ENCODE data around the gene PTPRF.

PTPRF gene

DNA sequence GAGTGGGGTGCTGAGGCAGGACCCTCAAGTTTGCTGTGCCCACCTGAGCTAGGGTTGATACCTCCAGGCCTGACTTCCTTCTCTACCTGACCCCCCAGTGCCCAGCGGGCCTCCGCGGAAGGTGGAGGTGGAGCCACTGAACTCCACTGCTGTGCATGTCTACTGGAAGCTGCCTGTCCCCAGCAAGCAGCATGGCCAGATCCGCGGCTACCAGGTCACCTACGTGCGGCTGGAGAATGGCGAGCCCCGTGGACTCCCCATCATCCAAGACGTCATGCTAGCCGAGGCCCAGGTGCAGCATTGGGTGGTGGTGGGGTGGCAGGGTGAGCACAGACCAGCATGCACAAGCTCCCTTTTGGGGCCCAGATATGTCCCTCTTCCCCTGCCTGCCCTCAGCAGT lies 67.9 kb downstream of the PTPRF start:
- TF ChIP-seq SIN3A (IDR thresholded peaks at IDR 0.05; ENCODE audit: borderline replicate concordance, insufficient read depth, low read length) (no peak), POLR2AphosphoS5 (IDR thresholded peaks at IDR 0.05; ENCODE audit: low read depth, low read length) (no peak), FOXP2 (optimal IDR thresholded peaks at IDR 0.05; ENCODE audit: borderline replicate concordance, extremely low read depth, extremely low read length, insufficient read depth) (no peak), TAF1 (IDR thresholded peaks at IDR 0.05; ENCODE audit: borderline replicate concordance, insufficient read depth, low read length) (no peak)

DNA sequence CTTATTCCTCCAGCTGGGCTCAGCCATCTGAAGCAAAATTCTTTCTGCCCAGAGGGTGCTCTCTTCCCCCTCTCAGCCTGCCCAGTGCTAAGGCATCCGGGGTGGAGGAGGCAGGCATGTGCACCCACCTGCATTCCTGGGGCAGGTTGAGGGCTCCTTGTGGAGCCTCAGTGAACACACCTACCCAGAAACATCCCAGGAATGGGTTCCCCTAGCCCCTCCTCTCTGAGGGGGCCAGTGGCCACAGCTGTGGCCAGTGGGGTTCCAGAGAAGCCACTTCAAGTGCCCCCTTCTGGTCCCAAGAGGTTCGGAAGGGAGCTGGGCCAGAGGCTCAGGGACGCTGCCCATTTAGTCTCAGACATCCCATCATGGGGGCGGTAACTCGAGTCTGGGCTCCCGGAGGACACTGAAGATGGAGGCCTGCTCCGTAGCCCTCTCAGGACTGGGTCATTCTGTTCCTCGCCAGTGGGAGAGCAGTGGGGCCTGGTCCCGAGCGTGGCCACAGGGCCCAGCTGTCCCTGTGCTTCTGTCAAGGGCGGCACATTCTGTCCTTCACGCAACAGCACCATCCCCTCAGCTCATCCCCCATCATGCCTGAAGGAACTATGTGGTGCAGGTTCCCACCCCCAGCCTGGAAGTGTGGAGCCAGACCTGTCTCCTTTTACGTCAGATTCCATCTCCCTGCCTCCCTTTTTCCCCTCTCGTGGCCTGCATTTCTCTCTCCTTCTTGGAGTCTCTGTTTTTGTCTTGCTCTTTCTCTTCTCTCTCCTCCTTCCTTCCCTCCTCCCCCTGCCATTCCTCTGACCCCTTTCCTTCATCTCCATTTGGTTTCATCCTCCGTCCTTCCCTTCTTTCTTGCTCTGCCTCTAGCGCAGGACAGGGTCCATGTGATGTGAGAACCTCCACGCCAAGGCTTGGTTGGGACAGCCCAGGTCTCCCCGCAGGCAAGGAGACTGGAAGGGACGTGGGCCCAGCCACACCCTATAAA lies 69.6 kb downstream of the PTPRF start:
- TF ChIP-seq, protein P1, sequence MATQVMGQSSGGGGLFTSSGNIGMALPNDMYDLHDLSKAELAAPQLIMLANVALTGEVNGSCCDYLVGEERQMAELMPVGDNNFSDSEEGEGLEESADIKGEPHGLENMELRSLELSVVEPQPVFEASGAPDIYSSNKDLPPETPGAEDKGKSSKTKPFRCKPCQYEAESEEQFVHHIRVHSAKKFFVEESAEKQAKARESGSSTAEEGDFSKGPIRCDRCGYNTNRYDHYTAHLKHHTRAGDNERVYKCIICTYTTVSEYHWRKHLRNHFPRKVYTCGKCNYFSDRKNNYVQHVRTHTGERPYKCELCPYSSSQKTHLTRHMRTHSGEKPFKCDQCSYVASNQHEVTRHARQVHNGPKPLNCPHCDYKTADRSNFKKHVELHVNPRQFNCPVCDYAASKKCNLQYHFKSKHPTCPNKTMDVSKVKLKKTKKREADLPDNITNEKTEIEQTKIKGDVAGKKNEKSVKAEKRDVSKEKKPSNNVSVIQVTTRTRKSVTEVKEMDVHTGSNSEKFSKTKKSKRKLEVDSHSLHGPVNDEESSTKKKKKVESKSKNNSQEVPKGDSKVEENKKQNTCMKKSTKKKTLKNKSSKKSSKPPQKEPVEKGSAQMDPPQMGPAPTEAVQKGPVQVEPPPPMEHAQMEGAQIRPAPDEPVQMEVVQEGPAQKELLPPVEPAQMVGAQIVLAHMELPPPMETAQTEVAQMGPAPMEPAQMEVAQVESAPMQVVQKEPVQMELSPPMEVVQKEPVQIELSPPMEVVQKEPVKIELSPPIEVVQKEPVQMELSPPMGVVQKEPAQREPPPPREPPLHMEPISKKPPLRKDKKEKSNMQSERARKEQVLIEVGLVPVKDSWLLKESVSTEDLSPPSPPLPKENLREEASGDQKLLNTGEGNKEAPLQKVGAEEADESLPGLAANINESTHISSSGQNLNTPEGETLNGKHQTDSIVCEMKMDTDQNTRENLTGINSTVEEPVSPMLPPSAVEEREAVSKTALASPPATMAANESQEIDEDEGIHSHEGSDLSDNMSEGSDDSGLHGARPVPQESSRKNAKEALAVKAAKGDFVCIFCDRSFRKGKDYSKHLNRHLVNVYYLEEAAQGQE (IDR thresholded peaks at IDR 0.05; ENCODE audit: insufficient read depth in 1 of 2, low read depth in 2 of 2, low read length in 2 of 2): no peak
- TF ChIP-seq TAF1 (IDR thresholded peaks at IDR 0.05; ENCODE audit: borderline replicate concordance, insufficient read depth, low read length) (no peak), POLR2AphosphoS5 (IDR thresholded peaks at IDR 0.05; ENCODE audit: low read depth, low read length) (no peak), SIN3A (IDR thresholded peaks at IDR 0.05; ENCODE audit: borderline replicate concordance, insufficient read depth, low read length) (no peak), FOXP2 (optimal IDR thresholded peaks at IDR 0.05; ENCODE audit: borderline replicate concordance, extremely low read depth, extremely low read length, insufficient read depth) (no peak)

DNA sequence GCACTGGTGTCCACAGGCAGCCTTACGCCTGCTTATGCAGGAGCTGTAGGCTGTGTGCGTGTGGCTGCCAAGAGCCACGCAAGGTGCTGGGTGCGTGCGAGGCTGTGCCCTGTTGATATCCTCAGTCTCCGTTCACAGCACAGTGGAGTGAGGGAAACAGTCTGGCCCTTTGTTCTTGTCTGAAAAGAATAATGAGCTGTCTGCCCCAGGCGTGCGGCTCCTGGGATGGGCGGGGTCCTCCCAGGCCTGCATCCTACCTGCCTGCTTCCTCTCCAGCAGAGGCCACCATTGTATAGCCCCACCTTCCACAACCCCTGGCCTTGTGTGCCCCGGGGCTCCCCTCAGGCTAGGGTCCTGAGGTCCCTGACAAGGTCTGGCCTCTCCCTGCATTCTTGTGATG lies 72.3 kb downstream of the PTPRF start:
- TF ChIP-seq, protein P1 (IDR thresholded peaks at IDR 0.05; ENCODE audit: insufficient read depth in 1 of 2, low read depth in 2 of 2, low read length in 2 of 2): no peak
- TF ChIP-seq FOXP2 (optimal IDR thresholded peaks at IDR 0.05; ENCODE audit: borderline replicate concordance, extremely low read depth, extremely low read length, insufficient read depth) (no peak), TAF1 (IDR thresholded peaks at IDR 0.05; ENCODE audit: borderline replicate concordance, insufficient read depth, low read length) (no peak), POLR2AphosphoS5 (IDR thresholded peaks at IDR 0.05; ENCODE audit: low read depth, low read length) (no peak), SIN3A (IDR thresholded peaks at IDR 0.05; ENCODE audit: borderline replicate concordance, insufficient read depth, low read length) (no peak)

DNA sequence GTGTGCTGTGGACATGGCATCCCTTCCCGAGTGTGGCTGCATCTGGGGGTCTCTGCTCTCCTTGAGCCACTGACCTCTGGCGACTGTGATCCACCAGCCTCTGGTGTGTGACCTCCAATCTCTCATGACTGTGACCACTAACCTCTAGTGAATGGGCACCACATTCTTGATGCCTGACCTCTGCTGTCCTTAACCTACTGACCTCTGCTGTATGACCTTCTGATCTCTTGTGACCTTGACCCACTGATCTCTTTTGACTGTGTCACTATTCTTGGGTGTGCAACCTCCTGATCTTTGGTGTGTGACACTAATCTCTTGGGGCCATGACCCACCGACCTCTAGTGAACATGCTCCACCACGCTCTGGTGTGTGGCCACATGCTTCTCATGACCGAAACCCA lies 73.5 kb downstream of the PTPRF start:
- TF ChIP-seq TAF1 (IDR thresholded peaks at IDR 0.05; ENCODE audit: borderline replicate concordance, insufficient read depth, low read length) (no peak), FOXP2 (optimal IDR thresholded peaks at IDR 0.05; ENCODE audit: borderline replicate concordance, extremely low read depth, extremely low read length, insufficient read depth) (no peak)
- TF ChIP-seq, protein P1 (IDR thresholded peaks at IDR 0.05; ENCODE audit: insufficient read depth in 1 of 2, low read depth in 2 of 2, low read length in 2 of 2): no peak

DNA sequence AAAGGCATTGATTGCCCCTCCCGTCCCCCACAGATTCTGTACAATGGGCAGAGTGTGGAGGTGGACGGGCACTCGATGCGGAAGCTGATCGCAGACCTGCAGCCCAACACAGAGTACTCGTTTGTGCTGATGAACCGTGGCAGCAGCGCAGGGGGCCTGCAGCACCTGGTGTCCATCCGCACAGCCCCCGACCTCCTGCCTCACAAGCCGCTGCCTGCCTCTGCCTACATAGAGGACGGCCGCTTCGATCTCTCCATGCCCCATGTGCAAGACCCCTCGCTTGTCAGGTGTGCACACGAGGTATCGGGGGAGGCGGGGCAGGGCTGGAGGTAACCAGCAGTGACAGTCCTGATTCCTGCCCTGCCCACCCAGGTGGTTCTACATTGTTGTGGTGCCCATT lies 74.5 kb downstream of the PTPRF start:
- TF ChIP-seq SIN3A (IDR thresholded peaks at IDR 0.05; ENCODE audit: borderline replicate concordance, insufficient read depth, low read length) (no peak), POLR2AphosphoS5 (IDR thresholded peaks at IDR 0.05; ENCODE audit: low read depth, low read length) (no peak), FOXP2 (optimal IDR thresholded peaks at IDR 0.05; ENCODE audit: borderline replicate concordance, extremely low read depth, extremely low read length, insufficient read depth) (no peak), TAF1 (IDR thresholded peaks at IDR 0.05; ENCODE audit: borderline replicate concordance, insufficient read depth, low read length) (no peak)
- TF ChIP-seq, protein P1 (IDR thresholded peaks at IDR 0.05; ENCODE audit: insufficient read depth in 1 of 2, low read depth in 2 of 2, low read length in 2 of 2): no peak

Data from PFSK-1 (cell line).